Fibroblast of mammary gland (primary cell): Measurements from ENCODE around the gene ABCA13.
A peak's percentile ranks its signal among the peaks of the same experiment; 100 is the strongest.

ENCODE experiments used
- DNase-seq: peaks from one replicate; pipeline ENCODE4 v3.0.0-alpha.2; 2010; ENCODE audit warnings: low read depth
- H3K4me3 ChIP-seq: 2 replicates; pipeline ENCODE4 v1.5.1; 2011; ENCODE audit warnings: low read depth, mild to moderate bottlenecking, low read length, moderate library complexity; ENCODE audit not compliant: control insufficient read depth
- TF ChIP-seq, protein P1 (sequence below): conservative IDR thresholded peaks from 2 replicates; pipeline ENCODE4 v1.5.1; 2011; ENCODE audit warnings: low read depth, low read length, inconsistent platforms; ENCODE audit not compliant: control insufficient read depth, insufficient read depth

Gene ABCA13

DNA sequence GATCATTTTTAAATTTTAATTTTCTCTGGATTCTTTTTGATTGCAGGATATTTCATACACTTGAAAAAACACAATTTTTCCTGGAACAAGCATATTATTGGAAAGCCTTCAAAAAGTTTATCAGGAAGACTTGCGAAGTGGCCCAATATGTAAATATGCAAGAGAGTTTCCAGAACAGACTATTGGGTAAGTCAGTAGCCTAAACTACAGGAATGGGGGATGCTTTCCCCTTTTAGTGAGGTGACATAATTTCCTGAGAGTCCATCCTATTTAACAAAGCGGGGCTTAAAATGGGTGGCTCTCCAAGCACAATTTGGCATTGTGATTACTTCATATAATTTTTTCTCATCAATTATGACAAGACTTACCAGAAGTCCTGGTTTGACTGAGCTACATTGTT lies 77.9 kb downstream of the ABCA13 start:
- no peak overlapping the region for H3K4me3 ChIP-seq
- DNase-seq, result no peak

DNA sequence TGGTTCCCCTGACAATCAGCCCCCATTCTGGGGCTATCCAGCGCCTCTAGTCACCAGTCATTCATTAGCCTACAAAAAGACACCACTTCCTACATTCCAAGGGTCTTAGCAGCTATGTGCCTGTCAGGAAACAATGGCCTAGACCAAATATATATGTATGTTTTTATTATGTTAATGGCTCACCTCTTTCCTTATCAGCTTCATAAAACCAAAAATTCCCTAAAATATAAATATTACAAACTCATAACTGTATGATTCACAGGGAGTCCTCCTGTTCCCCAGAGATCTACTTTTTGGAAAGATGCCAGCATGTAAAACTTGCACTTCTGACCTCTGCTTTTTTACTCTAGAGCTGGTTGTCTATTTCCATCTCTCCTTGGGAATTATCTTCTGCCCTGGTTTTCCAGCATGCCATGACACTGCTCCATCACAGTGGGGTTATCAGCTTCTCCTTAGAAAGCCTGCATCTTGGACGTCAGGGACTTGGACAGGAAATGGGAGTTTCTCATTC lies 79.2 kb downstream of the ABCA13 start:
- H3K4me3 ChIP-seq, result no peak overlapping the region
- peak; percentile 2 for DNase-seq
- TF ChIP-seq, protein P1, sequence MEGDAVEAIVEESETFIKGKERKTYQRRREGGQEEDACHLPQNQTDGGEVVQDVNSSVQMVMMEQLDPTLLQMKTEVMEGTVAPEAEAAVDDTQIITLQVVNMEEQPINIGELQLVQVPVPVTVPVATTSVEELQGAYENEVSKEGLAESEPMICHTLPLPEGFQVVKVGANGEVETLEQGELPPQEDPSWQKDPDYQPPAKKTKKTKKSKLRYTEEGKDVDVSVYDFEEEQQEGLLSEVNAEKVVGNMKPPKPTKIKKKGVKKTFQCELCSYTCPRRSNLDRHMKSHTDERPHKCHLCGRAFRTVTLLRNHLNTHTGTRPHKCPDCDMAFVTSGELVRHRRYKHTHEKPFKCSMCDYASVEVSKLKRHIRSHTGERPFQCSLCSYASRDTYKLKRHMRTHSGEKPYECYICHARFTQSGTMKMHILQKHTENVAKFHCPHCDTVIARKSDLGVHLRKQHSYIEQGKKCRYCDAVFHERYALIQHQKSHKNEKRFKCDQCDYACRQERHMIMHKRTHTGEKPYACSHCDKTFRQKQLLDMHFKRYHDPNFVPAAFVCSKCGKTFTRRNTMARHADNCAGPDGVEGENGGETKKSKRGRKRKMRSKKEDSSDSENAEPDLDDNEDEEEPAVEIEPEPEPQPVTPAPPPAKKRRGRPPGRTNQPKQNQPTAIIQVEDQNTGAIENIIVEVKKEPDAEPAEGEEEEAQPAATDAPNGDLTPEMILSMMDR, result no peak

More for the DNA sequence above, 77.9 kb downstream of the ABCA13 start:
- TF ChIP-seq, protein P1, result no peak

DNA sequence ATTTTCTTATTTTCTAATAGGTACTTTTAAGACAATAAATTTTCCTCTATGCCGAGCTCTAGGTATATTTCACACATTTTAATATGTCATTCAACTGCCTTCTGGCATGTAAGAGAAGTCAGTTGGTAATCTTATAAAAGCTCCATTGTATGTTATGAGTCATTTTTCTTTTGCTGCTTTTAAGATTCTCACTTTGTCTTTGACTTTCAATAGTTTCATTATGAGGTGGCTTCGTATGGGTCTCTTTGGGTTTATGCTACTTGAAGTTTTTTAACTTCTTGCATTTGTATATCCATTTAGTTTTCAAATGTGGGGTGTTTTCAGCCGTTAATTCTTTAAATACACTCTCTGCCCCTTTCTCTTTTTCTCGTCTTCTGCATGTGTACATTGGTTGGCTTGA lies 80.5 kb downstream of the ABCA13 start:
- H3K4me3 ChIP-seq, result no peak overlapping the region
- TF ChIP-seq, protein P1, result no peak
- DNase-seq, result no peak

DNA sequence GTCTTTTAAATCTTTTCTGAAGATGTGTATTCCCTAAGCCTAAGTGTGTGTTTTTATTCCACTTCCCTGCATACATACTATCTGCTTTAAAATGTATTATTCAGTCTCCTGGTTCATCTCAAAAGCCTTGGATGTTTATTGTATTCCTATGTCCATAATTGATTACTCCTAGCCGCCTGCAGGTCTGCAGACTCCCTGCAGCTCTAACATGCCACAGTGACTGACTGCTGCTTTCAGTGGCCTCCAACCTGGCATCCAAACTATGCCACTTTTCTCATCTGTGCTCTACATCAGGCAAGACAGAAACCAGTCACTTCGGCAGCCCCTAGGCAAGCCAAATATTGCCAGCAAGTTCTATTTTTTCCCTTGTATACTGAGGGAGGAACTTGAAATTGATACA lies 81.7 kb downstream of the ABCA13 start:
- no peak for DNase-seq
- no peak overlapping the region for H3K4me3 ChIP-seq
- TF ChIP-seq, protein P1, result no peak

DNA sequence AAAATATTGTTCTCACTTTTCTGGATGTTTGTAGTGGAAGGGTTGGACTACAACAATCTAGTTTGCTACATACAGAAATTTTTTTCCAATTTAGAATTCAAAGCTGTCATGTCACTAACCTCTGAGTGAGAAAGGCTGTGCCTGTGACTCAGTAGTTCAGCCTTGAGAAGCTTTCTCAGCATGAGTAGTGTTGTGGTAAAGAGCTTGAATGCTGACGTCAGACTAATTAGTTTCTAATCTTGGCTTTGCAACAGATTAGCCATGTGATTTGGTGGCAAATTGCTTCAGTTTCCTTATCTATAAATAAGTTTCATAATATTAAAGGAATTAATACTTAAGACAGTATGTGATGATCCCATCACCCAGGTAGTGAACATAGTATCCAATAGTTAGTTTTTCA lies 83.8 kb downstream of the ABCA13 start:
- peak; percentile 64 for DNase-seq
- TF ChIP-seq, protein P1, result no peak
- no peak overlapping the region for H3K4me3 ChIP-seq

DNA sequence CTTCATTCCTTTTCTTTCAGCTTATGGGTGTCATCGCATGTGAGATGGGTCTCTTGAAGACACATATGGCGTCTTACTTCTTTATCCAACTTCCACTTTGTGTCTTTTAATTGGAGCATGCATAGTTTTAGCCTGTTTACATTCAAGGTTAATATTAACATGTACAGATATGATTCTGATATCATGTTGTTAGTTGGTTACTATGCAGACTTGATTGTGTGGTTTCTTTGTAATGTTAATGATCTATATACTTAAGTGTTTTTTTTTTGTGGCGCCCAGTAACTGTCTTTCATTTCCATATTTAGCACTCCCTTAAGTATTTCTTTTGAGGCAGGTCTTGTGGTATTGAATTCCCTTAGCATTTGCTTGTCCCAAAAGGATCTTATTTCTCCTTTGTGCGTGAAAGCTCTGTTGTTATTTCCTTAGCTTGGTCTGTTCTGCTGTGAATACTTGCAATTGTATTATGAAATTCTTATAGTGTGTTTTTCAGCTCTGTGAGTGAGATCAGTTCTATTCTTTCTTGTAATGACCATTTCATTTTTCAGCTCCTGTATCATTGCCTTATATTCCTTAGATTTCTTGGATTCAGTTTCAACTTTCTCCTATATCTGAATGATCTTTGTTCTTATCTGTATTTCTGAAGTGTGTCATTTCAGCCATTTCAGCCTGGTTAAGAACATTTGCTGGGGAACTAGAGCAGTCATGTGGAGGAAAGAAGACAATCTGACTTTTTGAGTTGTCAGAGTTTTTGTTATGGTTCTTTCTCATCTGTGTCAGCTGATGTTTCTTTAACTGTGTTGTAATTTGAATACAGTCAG lies 88.4 kb downstream of the ABCA13 start:
- H3K4me3 ChIP-seq, result no peak overlapping the region
- TF ChIP-seq, protein P1, result no peak
- no peak for DNase-seq
